Adipose tissue (tissue), 3 donors: Measurements from ENCODE around the gene RHO. TPM values are rescaled to one million over a fixed set of nuclear protein-coding genes. Genes with fewer than 3 reads are reported as not detected.
"Not testable (repeated sequence)": the region's sequence is repeated elsewhere in the genome, so short reads cannot be mapped to it uniquely, and the experiment has no call there.

ENCODE experiments used
- H3K27ac ChIP-seq: one replicate; pipeline ENCODE4 v1.5.1; 2013; ENCODE audit warnings: low read depth, low read length
- WGBS, 3 donors: extraction: QIAGEN DNeasy Blood & Tissue Kit; methylation state at CpG; one replicate each; pipeline ENCODE4 v1.1.7; 2013; 5-methylcytosine and 5-hydroxymethylcytosine counted together
- polyA plus RNA-seq, 3 donors: library from polyadenylated mRNA; stranded (reverse); fragments of 200-250 nt; gene quantifications; one replicate each; pipeline ENCODE4 v1.2.3, GENCODE V29; 2013
- donor health status: healthy with polysubstance abuse.
- donor health status: Bipolar disorder and iron deficiency.
- donor health status: healthy.

The RHO gene
- polyA plus RNA-seq, 3 donors: not detected

- no peak overlapping the region for H3K27ac ChIP-seq
- 95 to 96% (median 95%) methylated on average over 16 of the region's 16 CpGs for WGBS, 3 donors
Measured at GRCh38 chr3:129533406-129533805, 5.0 kb downstream of the RHO start.

- WGBS, 3 donors: 75 to 90% (median 79%) methylated on average over 4 of the region's 4 CpGs
- no peak overlapping the region for H3K27ac ChIP-seq
Measured at GRCh38 chr3:129534428-129535027, 6.1 kb downstream of the RHO start.

GRCh38 chr3:129535075-129535474 lies 6.6 kb downstream of the RHO start:
- H3K27ac ChIP-seq: no peak overlapping the region
- WGBS, 3 donors: 79 to 86% (median 81%) methylated on average over 1 of the region's 1 CpG

GRCh38 chr3:129536374-129536667 lies 7.9 kb downstream of the RHO start:
- H3K27ac ChIP-seq: no peak overlapping the region
- 83 to 90% (median 88%) methylated on average over 2 of the region's 2 CpGs for WGBS, 3 donors

GRCh38 chr3:129536804-129537203 lies 8.4 kb downstream of the RHO start:
- 83 to 92% (median 84%) methylated on average over 3 of the region's 3 CpGs for WGBS, 3 donors
- no peak overlapping the region for H3K27ac ChIP-seq

- WGBS, 3 donors: 67 to 89% (median 76%) methylated on average over 8 of the region's 8 CpGs
- H3K27ac ChIP-seq: no peak overlapping the region
Measured at GRCh38 chr3:129539206-129539605, 10.8 kb downstream of the RHO start.

GRCh38 chr3:129540776-129541516 lies 12.5 kb downstream of the RHO start:
- WGBS, 3 donors: 90 to 94% (median 92%) methylated on average over 11 of the region's 11 CpGs
- H3K27ac ChIP-seq: no peak overlapping the region

GRCh38 chr3:129542747-129543146 lies 14.3 kb downstream of the RHO start:
- H3K27ac ChIP-seq: no peak overlapping the region
- WGBS, 3 donors: 93 to 97% (median 95%) methylated on average over 5 of the region's 5 CpGs

- 84 to 90% (median 89%) methylated on average over 16 of the region's 16 CpGs for WGBS, 3 donors
- H3K27ac ChIP-seq: no peak within 1 kb of the TSS
Measured at GRCh38 chr3:129543156-129543790, 14.8 kb downstream of the RHO start, which contains the start of gene H1-8. Gene H1-8, plus strand, starts transcription at chr3:129543175. Its CDS starts 44 bp downstream, at chr3:129543219.

- 82 to 88% (median 88%) methylated on average over 9 of the region's 9 CpGs for WGBS, 3 donors
- no peak overlapping the region for H3K27ac ChIP-seq
Measured at GRCh38 chr3:129543999-129544398, 15.6 kb downstream of the RHO start.

- not testable (repeated sequence) for H3K27ac ChIP-seq
- WGBS, 3 donors: 92 to 98% (median 93%) methylated on average over 3 of the region's 3 CpGs
Measured at GRCh38 chr3:129545951-129546350, 17.5 kb downstream of the RHO start.

- 96 to 97% (median 97%) methylated on average over 24 of the region's 24 CpGs for WGBS, 3 donors
- H3K27ac ChIP-seq: no peak overlapping the region
Measured at GRCh38 chr3:129547241-129547640, 18.8 kb downstream of the RHO start.

GRCh38 chr3:129548104-129548965 lies 19.9 kb downstream of the RHO start:
- no peak overlapping the region for H3K27ac ChIP-seq
- 64 to 91% (median 83%) methylated on average over 19 of the region's 19 CpGs for WGBS, 3 donors

GRCh38 chr3:129549006-129549800 lies 20.8 kb downstream of the RHO start:
- no peak overlapping the region for H3K27ac ChIP-seq
- 88 to 93% (median 89%) methylated on average over 18 of the region's 18 CpGs for WGBS, 3 donors

GRCh38 chr3:129549805-129550204 lies 21.4 kb downstream of the RHO start:
- 76 to 86% (median 83%) methylated on average over 3 of the region's 3 CpGs for WGBS, 3 donors
- H3K27ac ChIP-seq: no peak overlapping the region

GRCh38 chr3:129552287-129553050 lies 24.0 kb downstream of the RHO start:
- 70 to 81% (median 71%) methylated on average over 10 of the region's 10 CpGs for WGBS, 3 donors
- no peak overlapping the region for H3K27ac ChIP-seq

- H3K27ac ChIP-seq: no peak overlapping the region
- 73 to 78% (median 75%) methylated on average over 6 of the region's 6 CpGs for WGBS, 3 donors
Measured at GRCh38 chr3:129553171-129553570, 24.7 kb downstream of the RHO start.
